Epithelial cell of proximal tubule (primary cell): ENCODE measurements around the gene DUSP1. TPM values are rescaled to one million over a fixed set of nuclear protein-coding genes. Genes with fewer than 3 reads are reported as not detected.
A peak's percentile ranks its signal among the peaks of the same experiment; 100 is the strongest.

Experiments used
- DNase-seq: peaks from one replicate; pipeline ENCODE4 v3.0.0-alpha.2; 2011; ENCODE audit warnings: low read depth
- H3K4me3 ChIP-seq: 2 replicates; pipeline ENCODE4 v1.5.1; 2011; ENCODE audit warnings: low read depth, mild to moderate bottlenecking, low read length
- total RNA-seq: library from RNA; depleted of rRNA; stranded (reverse); fragments of >200 nt; gene quantifications from 2 replicates; pipeline ENCODE4 v1.2.3, GENCODE V29; 2015
- TF ChIP-seq, protein P1 (sequence below): conservative IDR thresholded peaks from 2 replicates; pipeline ENCODE4 v1.5.1; 2012; ENCODE audit warnings: low read depth, mild to moderate bottlenecking, low read length

DUSP1 gene
- total RNA-seq, 1 donor from 2014 or later, result 215 TPM

GRCh38 chr5:172802567-172803176 is 31.7 kb upstream of the DUSP1 start:
- DNase-seq, result no peak
- TF ChIP-seq, protein P1, sequence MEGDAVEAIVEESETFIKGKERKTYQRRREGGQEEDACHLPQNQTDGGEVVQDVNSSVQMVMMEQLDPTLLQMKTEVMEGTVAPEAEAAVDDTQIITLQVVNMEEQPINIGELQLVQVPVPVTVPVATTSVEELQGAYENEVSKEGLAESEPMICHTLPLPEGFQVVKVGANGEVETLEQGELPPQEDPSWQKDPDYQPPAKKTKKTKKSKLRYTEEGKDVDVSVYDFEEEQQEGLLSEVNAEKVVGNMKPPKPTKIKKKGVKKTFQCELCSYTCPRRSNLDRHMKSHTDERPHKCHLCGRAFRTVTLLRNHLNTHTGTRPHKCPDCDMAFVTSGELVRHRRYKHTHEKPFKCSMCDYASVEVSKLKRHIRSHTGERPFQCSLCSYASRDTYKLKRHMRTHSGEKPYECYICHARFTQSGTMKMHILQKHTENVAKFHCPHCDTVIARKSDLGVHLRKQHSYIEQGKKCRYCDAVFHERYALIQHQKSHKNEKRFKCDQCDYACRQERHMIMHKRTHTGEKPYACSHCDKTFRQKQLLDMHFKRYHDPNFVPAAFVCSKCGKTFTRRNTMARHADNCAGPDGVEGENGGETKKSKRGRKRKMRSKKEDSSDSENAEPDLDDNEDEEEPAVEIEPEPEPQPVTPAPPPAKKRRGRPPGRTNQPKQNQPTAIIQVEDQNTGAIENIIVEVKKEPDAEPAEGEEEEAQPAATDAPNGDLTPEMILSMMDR, result no peak
- H3K4me3 ChIP-seq, result no peak overlapping the region

DNA sequence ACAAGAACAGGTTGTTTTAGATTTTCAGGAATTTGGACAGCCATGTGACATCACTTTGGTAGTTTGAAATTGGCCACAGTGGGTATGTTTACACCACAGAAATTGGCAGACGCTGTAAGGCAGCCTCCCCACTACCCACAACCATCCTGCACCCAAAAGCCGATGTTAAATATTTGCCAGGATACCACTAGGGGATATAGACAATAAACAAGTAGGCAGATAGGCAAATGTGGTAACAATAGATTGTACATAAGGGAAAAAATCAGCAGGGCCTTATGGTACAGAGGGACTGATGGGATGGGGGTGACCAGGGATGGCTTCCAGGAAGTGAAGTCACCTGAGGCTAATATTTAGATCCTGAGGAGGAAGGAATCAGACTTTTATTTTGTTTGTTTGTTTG is 31.1 kb upstream of the DUSP1 start:
- H3K4me3 ChIP-seq, result no peak overlapping the region
- DNase-seq, result no peak
- TF ChIP-seq, protein P1, result no peak

DNA sequence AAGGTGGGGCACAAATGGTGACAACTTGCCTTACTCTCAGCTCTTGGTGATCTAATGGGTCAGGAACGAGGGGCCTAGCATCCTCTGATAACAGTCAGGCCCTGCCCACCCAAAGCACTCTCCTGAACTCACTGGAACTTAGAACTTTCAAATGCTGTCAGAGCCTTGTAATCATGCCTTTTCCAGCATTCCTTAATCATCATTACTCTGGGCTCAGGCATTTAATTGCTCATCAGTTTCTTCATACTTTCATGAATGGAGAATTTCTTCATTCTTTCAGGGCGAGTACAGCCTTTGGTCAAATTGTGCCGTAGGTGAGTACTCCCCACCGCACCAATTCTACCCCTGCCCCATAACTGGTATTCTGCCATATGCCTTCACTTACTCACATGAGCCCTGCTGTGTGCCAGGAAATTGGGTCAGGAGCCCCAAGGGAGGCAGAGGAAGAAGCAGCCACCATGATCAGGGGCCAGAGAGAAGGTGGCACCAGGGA is 30.2 kb upstream of the DUSP1 start:
- DNase-seq, result peak; percentile 88
- H3K4me3 ChIP-seq, result no peak overlapping the region
- TF ChIP-seq, protein P1, result no peak

GRCh38 chr5:172800088-172800551 is 29.1 kb upstream of the DUSP1 start:
- DNase-seq, result peak; percentile 66
- TF ChIP-seq, protein P1, result no peak
- H3K4me3 ChIP-seq, result no peak overlapping the region

GRCh38 chr5:172799416-172799815 is 28.4 kb upstream of the DUSP1 start:
- TF ChIP-seq, protein P1, result no peak
- DNase-seq, result no peak
- no peak overlapping the region for H3K4me3 ChIP-seq

DNA sequence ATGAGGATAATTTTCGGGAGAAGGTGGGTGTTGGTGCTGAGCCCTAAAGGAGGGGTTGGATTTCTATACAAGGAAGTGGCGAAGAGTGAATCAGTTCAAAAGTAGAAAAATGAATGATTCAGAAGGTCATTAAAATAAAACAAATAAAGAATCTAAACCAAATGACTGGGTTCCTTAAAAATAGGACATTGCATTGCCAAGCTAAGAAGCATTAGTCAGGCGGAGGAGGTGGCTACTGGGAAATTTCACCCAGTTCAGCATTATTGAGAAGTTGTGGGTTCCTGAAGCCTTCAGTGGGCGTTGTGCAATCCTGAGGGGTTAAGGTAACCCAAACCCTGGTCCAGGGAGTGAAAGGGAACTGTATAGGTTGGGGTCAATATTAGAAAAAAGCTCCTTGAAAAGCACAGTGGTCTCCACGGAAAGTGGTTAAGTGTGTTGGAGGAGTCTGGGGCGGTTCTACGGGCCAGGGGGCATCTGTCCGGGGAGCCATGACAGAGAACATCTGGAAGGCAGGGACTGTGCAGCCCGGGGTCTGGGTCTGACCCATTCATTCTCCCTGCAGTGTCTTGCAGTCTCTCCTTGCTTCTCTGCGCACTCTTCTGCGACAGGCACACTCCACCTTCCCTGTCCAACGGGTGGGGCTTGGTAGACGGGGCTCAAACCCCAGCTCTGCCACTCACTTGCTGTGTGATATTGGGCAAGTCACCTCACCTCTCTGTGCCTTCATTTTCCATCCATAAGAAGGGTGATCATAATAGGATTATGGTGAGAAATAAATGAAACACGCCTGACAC is 27.6 kb upstream of the DUSP1 start:
- no peak for DNase-seq
- TF ChIP-seq, protein P1, result no peak
- H3K4me3 ChIP-seq, result no peak overlapping the region

- TF ChIP-seq, protein P1, result no peak
- no peak overlapping the region for H3K4me3 ChIP-seq
- DNase-seq, result no peak
Observed at GRCh38 chr5:172797771-172798191, 26.8 kb upstream of the DUSP1 start.
